Measurements from ENCODE around the gene TMEM125.

TMEM125 gene

DNA sequence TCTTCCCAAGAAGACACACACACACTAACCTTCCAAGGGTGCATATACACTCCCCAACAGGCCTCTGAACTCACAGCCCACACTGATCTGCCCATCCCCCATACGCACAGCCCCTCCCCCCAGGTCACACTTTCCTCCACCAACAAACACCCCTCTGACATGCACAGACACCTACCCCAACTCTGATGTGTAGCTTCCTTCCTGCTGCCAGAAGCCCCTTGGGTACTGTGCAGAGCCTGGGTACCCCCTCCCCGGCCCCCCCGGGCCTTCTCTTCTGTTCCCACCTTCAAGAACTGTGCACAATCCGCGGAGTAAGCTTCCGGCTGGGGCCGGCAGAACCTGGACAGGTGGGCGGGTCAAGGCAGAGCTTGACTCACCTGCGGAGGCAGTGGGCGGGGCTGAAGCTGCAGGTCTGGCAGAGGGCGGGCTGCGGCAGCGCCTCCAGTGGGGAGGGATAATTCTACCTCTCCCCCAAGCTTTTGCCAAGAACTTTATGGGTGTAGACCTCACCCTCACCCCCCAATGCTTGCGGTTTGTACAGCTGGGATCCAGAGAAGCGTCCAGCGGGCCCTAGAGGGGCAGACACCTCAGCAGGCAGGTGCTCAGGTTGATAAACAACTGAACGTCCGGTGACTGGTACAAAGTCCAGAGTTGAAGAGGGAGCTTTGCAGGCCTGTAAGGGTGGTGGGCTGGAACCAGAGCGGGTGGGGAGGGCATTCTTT is 15.6 kb downstream of the TMEM125 start, which contains the start of gene C1orf210:
Gene C1orf210 (minus strand): TSS at position 313 of the 722 bp plus-strand sequence. CDS start 2,311 bp downstream, outside the sequence.
- TF ChIP-seq CTCF (conservative IDR thresholded peaks at IDR 0.05; ENCODE audit: low read depth, low read length) = peak; percentile 19
- H3K4me3 ChIP-seq (ENCODE audit: low read depth, low read length) = no peak within 1 kb of the TSS
- DNase-seq (ENCODE audit: low read depth) = no peak

DNA sequence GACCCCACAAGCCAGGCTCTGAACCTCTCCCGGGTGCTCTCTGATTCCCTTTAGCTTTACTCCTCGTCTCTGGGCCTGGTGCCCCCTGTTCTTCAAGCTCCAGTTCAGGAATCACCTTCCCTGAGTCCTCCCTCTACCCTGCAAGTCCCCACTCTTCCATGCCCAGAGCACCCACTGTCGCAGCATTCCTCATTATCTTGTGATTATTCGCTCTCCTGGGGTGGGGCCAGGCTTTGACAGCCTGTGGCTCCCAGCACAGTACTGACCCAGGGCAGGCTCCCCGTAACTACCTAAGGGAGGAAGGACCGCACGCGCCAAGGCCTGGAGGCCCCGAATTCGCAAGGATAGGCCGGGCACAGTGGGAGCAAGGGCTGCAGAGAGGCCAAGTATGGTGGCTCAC is 16.3 kb downstream of the TMEM125 start:
- H3K4me3 ChIP-seq (ENCODE audit: low read depth, low read length) = no peak overlapping the region
- TF ChIP-seq CTCF (conservative IDR thresholded peaks at IDR 0.05; ENCODE audit: low read depth, low read length) = no peak

DNA sequence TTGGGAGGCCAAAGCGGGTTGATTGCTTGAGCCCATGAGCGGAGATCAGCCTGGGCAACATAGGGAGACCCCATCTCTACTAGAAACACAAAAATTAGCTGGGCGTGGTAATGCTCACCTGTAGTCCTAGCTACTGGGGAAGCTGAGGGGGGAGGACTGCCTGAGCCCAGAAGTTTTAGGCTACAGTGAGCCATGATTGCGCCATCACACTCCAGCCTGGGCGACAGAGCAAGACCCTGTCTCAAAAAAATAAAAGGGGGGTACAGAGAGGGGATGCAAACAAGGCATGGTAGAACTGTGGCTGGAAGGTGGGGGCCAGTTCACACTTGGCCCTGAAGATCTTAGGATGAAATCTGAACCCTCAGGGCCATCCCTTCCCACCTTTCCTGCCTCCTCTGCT is 16.8 kb downstream of the TMEM125 start:
- DNase-seq (ENCODE audit: low read depth) = no peak
- H3K4me3 ChIP-seq (ENCODE audit: low read depth, low read length) = no peak overlapping the region
- TF ChIP-seq CTCF (conservative IDR thresholded peaks at IDR 0.05; ENCODE audit: low read depth, low read length) = no peak

More for the DNA sequence above, 16.3 kb downstream of the TMEM125 start:
- DNase-seq (ENCODE audit: low read depth) = no peak

GRCh38 chr1:43288058-43288784 is 18.4 kb downstream of the TMEM125 start:
- no peak for DNase-seq (ENCODE audit: low read depth)
- TF ChIP-seq CTCF (conservative IDR thresholded peaks at IDR 0.05; ENCODE audit: low read depth, low read length) = no peak
- no peak overlapping the region for H3K4me3 ChIP-seq (ENCODE audit: low read depth, low read length)

- DNase-seq (ENCODE audit: low read depth) = no peak
- no peak overlapping the region for H3K4me3 ChIP-seq (ENCODE audit: low read depth, low read length)
- TF ChIP-seq CTCF (conservative IDR thresholded peaks at IDR 0.05; ENCODE audit: low read depth, low read length) = no peak
Measured at GRCh38 chr1:43288785-43289706, 19.3 kb downstream of the TMEM125 start.

DNA sequence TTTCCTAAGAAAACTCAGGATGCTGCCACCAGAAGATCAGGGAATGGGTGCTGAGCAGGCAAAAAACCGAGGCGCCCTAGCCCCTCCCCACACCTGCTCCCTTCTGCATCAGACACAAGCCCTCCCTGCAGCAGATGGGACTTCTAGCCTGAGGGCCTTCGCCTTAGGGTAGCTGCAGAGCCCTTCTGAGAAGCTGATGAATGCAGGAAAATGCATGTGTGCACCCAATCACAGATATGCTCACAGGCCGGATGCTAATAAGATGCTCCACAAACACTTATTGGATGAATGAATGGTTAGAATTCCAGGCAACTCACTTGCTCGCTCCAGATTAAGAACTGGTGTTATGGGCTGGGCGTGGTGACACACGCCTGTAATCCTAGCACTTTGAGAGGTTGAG is 22.4 kb downstream of the TMEM125 start:
- H3K4me3 ChIP-seq (ENCODE audit: low read depth, low read length) = no peak overlapping the region
- no peak for DNase-seq (ENCODE audit: low read depth)
- no peak for TF ChIP-seq CTCF (conservative IDR thresholded peaks at IDR 0.05; ENCODE audit: low read depth, low read length)

All from choroid plexus epithelial cell (primary cell).